ENCODE results near the gene TMA7B. TPM values are rescaled to one million over a fixed set of nuclear protein-coding genes. Genes with fewer than 3 reads are reported as not detected.

TMA7B gene
- total RNA-seq, 2 experiments from 2014 or later = 0.86 to 1.1 TPM

DNA sequence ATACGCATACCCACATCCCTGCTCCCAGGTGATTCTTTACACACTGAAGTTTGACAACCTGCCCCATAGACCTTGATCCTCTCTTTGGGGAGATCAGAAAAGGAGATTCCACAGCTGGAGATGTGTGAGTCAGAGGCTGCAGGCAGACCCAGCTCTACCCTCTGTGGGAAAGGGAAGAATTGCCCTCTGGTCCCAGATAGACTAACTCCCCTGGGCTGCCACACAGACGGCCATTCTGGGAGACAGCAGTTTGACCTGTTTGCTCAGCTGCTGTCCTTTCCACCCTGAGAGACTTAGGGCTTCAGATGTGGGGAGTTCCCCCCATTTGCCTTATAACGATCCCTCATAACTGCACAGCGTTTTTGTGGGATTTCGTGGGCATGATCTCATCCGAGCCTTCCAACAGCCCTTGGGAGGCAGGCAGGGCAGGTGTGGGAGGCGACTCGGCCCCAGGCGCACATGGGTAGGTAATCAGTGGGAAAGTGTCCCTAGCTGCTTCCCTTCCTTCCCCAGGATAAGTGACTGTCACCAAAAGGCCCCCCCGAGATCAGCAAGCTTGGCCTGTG is 48.6 kb downstream of the TMA7B start:
- no peak overlapping the region for H3K4me3 Mint-ChIP-seq
- DNase-seq = no peak
- ChIA-PET POLR2A (no interaction called here), CTCF (interaction anchor here (0.8 to 1.9 kb wide), 4 partner anchors 12 to 475 kb away, joined by 3 to 9 read pairs (median 4); no protein-coding TSS in a partner anchor)
- H3K9me3 Mint-ChIP-seq = no peaks in the 10 kb centered on the region
- no peaks in the 10 kb centered on the region for H3K36me3 Mint-ChIP-seq
- no peak overlapping the region for H3K27ac Mint-ChIP-seq
- H3K27me3 Mint-ChIP-seq = peaks cover 25% of the 10 kb centered on the region
- H3K4me1 Mint-ChIP-seq (ENCODE audit: low read depth) = peaks cover 13% of the 10 kb centered on the region
- intact Hi-C loops (cut with micrococcal nuclease) = no loop called here

DNA sequence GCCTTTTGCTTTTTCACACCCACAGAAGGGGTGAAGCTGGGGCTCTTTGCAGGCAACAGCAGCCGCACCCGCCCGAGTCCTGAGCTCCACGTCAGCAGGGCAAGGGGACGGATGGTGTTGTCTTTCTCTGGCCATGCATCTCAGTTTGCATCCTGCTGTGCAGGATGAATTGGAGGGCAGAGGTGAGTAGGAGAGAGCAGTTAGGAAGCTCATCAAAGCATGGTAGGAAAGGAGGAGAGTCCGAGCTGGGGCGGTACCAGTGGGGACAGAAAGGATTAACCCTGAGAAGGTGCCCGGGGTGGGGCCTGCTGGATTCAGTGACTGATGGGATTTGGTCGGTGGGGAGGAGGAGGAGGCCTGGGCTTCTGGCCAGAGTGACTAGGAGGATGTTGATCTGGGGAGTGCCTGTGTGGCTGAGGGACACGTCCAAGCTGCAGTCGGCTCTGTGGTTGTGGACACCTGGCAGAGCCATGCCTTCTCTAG is 49.1 kb downstream of the TMA7B start:
- no peaks in the 10 kb centered on the region for H3K9me3 Mint-ChIP-seq
- H3K36me3 Mint-ChIP-seq = no peaks in the 10 kb centered on the region
- intact Hi-C loops (cut with micrococcal nuclease) = no loop called here
- no peak overlapping the region for H3K4me3 Mint-ChIP-seq
- POLR2A ChIA-PET = no interaction called here
- DNase-seq = no peak
- H3K4me1 Mint-ChIP-seq (ENCODE audit: low read depth) = peaks cover 13% of the 10 kb centered on the region
- CTCF ChIA-PET = interaction anchor here (0.8 to 1.9 kb wide), 5 partner anchors 12 to 475 kb away, joined by 3 to 9 read pairs (median 5); no protein-coding TSS in a partner anchor
- no peak overlapping the region for H3K27ac Mint-ChIP-seq
- H3K27me3 Mint-ChIP-seq = peaks cover 25% of the 10 kb centered on the region

DNA sequence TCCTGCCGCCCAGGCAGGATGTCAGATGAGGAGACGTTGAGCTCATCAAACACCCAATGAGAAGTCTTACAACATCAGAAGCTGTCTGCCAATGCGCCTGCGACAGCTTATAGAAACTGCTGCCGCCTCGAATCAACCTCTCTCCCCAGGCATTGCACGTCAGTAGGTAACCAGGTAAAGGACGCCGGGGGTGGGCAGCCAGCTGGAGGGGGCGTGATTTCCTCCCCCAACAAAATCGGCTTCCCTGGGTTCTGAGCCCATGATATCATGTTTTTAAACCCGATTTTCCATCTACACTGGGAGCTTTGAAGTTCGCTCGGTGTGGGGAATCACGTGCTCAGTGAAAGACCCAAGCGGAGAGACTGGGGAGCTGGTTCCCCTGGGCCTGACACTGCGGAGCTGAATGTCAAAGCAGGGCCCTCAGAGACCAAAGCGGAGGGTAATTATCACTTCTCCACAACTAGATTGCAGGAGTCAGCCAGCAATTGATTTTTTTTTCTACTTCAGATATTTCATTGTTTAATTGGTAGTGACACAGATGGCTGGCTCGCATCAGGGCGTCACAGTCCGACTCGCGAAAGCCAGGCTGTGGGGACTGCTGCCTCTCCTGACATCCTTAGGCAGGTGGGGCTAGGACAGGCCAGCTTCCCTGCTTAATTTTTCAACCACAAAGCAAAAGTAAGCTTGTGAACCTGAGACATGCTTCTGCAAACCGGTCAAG is 49.9 kb downstream of the TMA7B start:
- peak; percentile 45 for DNase-seq
- Mint-ChIP-seq H3K4me3 (peak overlapping the region; percentile 18), H3K9me3 (no peaks in the 10 kb centered on the region), H3K36me3 (no peaks in the 10 kb centered on the region), H3K27ac (no peak overlapping the region), H3K27me3 (peaks cover 25% of the 10 kb centered on the region), H3K4me1 (ENCODE audit: low read depth) (peaks cover 13% of the 10 kb centered on the region)
- intact Hi-C loops (cut with micrococcal nuclease) = no loop called here
- CTCF ChIA-PET = interaction anchor here (0.8 to 2.1 kb wide), 6 partner anchors 11 to 476 kb away, joined by 3 to 12 read pairs (median 6); no protein-coding TSS in a partner anchor
- POLR2A ChIA-PET = interaction anchor here (1.0 kb wide), 1 partner anchor 272 kb away, joined by 3 read pairs; no protein-coding TSS in a partner anchor

DNA sequence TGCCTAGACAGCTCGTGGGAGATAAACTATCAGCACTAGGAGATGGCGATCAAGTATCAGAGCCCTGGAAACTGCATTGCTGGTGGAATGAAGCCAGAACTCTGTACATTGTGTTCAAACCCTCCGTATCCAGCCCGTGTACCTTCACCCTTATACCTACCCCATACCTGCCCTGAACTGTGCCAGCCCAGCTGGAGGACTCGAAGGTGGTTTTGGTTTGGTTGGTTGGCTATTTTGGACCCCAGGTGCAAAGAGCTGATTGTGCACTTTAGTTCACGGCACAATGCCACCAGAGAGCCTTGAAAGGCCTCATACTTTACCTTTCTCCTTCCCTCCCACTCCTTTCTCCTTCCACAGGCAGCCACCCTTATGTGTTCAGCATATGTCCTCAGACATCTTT is 50.5 kb downstream of the TMA7B start:
- Mint-ChIP-seq H3K27me3 (peaks cover 25% of the 10 kb centered on the region), H3K4me1 (ENCODE audit: low read depth) (peaks cover 13% of the 10 kb centered on the region), H3K36me3 (no peaks in the 10 kb centered on the region), H3K4me3 (no peak overlapping the region), H3K27ac (no peak overlapping the region), H3K9me3 (no peaks in the 10 kb centered on the region)
- no peak for DNase-seq
- CTCF ChIA-PET = interaction anchor here (1.4 to 2.1 kb wide), 3 partner anchors 14 to 476 kb away, joined by 7 to 12 read pairs (median 9); no protein-coding TSS in a partner anchor
- POLR2A ChIA-PET = interaction anchor here (1.0 kb wide), 1 partner anchor 273 kb away, joined by 3 read pairs; no protein-coding TSS in a partner anchor
- intact Hi-C loops (cut with micrococcal nuclease) = no loop called here

Other genes with a start within 250 kb of the TMA7B start
- gene ENTHD1, start 66.6 kb upstream of the TMA7B start, total RNA-seq = under 1 TPM; 0.41 to 0.95 TPM
- 10 to 100 TPM; 37.7 to 38.1 TPM for gene GRAP2, start 59.3 kb upstream of the TMA7B start, total RNA-seq
- under 1 TPM; 0.26 to 0.41 TPM for gene FAM83F, start 34.6 kb downstream of the TMA7B start, total RNA-seq
- 10 to 100 TPM; 34.9 to 38.8 TPM for gene TNRC6B, start 217.5 kb downstream of the TMA7B start, total RNA-seq

Measured in activated CD4-positive, alpha-beta memory T cell treated with anti-CD3 and anti-CD28 coated beads for 36 hours (primary cell).